Stomach smooth muscle (tissue), 2 donors: ENCODE measurements around the gene OPA1.

ENCODE experiments used
- H3K27ac ChIP-seq: one replicate; pipeline ENCODE4 v1.7.0; 2013; ENCODE audit warnings: mild to moderate bottlenecking, low read length, inconsistent platforms
- H3K27me3 ChIP-seq, 2 donors: one replicate each; pipeline ENCODE4 v1.7.0; 2013; ENCODE audit warnings: low read length in 2 of 2; ENCODE audit not compliant: insufficient read depth in 2 of 2, control insufficient read depth in 1 of 2
- H3K36me3 ChIP-seq, 2 donors: one replicate each; pipeline ENCODE4 v1.7.0; 2013; ENCODE audit warnings: low read length in 2 of 2; ENCODE audit not compliant: control insufficient read depth in 2 of 2, insufficient read depth in 2 of 2
- H3K4me1 ChIP-seq: one replicate; pipeline ENCODE4 v1.7.0; 2013; ENCODE audit warnings: low read length; ENCODE audit not compliant: control insufficient read depth, insufficient read depth
- H3K4me3 ChIP-seq, 2 donors: one replicate each; pipeline ENCODE4 v1.7.0; 2013; ENCODE audit warnings: low read length in 2 of 2
- H3K9ac ChIP-seq, 2 donors: one replicate each; pipeline ENCODE4 v1.7.0; 2013; ENCODE audit warnings: low read length in 2 of 2, mild to moderate bottlenecking in 1 of 2
- H3K9me3 ChIP-seq, 2 donors: one replicate each; pipeline ENCODE4 v1.7.0; 2013; ENCODE audit warnings: low read length in 2 of 2; ENCODE audit not compliant: control insufficient read depth in 2 of 2
- donor health status: healthy.
- donor health status: Pancreatic carcinoma.

The OPA1 gene

DNA sequence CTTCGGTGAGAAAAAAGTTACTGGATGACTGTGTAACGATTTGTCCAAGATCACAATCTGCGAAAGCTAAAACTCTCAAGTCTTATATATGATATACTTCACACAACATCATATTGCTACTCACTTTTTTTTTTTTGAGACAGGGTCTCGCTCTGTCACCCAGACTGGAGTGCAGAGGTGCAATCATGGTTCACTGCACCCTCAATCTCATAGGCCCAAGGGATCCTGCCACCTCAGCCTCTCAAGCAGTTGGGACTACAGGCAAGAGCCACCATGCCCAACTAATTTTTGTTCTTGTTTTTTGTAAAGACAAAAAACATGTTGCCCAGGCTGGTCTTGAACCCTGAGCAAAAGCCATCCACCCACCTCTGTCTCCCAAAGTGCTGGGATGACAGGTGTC is 32.9 kb upstream of the OPA1 start:
- H3K27ac ChIP-seq: no peak overlapping the region
- H3K27me3 ChIP-seq: no peaks in the 10 kb centered on the region
- no peak overlapping the region for H3K4me3 ChIP-seq
- no peaks in the 10 kb centered on the region for H3K4me1 ChIP-seq
- no peaks in the 10 kb centered on the region for H3K9me3 ChIP-seq
- no peaks in the 10 kb centered on the region for H3K36me3 ChIP-seq
- H3K9ac ChIP-seq: no peak overlapping the region

GRCh38 chr3:193560870-193561269 is 32.1 kb upstream of the OPA1 start:
- no peaks in the 10 kb centered on the region for H3K4me1 ChIP-seq
- no peak overlapping the region for H3K9ac ChIP-seq
- H3K27me3 ChIP-seq: no peaks in the 10 kb centered on the region
- H3K27ac ChIP-seq: no peak overlapping the region
- H3K36me3 ChIP-seq: no peaks in the 10 kb centered on the region
- no peaks in the 10 kb centered on the region for H3K9me3 ChIP-seq
- H3K4me3 ChIP-seq: no peak overlapping the region

- Histone ChIP-seq H3K36me3 (no peaks in the 10 kb centered on the region), H3K27me3 (no peaks in the 10 kb centered on the region), H3K9me3 (no peaks in the 10 kb centered on the region), H3K4me3 (no peak overlapping the region), H3K9ac (no peak overlapping the region), H3K27ac (no peak overlapping the region), H3K4me1 (no peaks in the 10 kb centered on the region)
Observed at GRCh38 chr3:193563426-193563825, 29.6 kb upstream of the OPA1 start.

- no peak overlapping the region for H3K27ac ChIP-seq
- no peak overlapping the region for H3K4me3 ChIP-seq
- H3K36me3 ChIP-seq: no peaks in the 10 kb centered on the region
- H3K4me1 ChIP-seq: no peaks in the 10 kb centered on the region
- no peaks in the 10 kb centered on the region for H3K9me3 ChIP-seq
- H3K27me3 ChIP-seq: no peaks in the 10 kb centered on the region
- no peak overlapping the region for H3K9ac ChIP-seq
Observed at GRCh38 chr3:193564012-193564411, 29.0 kb upstream of the OPA1 start.

GRCh38 chr3:193569119-193569518 is 23.9 kb upstream of the OPA1 start:
- no peaks in the 10 kb centered on the region for H3K27me3 ChIP-seq
- no peaks in the 10 kb centered on the region for H3K9me3 ChIP-seq
- H3K27ac ChIP-seq: no peak overlapping the region
- no peaks in the 10 kb centered on the region for H3K36me3 ChIP-seq
- no peaks in the 10 kb centered on the region for H3K4me1 ChIP-seq
- no peak overlapping the region for H3K9ac ChIP-seq
- H3K4me3 ChIP-seq: no peak overlapping the region

GRCh38 chr3:193572426-193572908 is 20.5 kb upstream of the OPA1 start:
- Histone ChIP-seq H3K9me3 (no peaks in the 10 kb centered on the region), H3K27me3 (no peaks in the 10 kb centered on the region)

GRCh38 chr3:193573403-193574191 is 19.4 kb upstream of the OPA1 start:
- no peaks in the 10 kb centered on the region for H3K9me3 ChIP-seq
- H3K27ac ChIP-seq: no peak overlapping the region
- H3K4me1 ChIP-seq: no peaks in the 10 kb centered on the region
- no peaks in the 10 kb centered on the region for H3K27me3 ChIP-seq
- H3K36me3 ChIP-seq: no peaks in the 10 kb centered on the region
- H3K4me3 ChIP-seq: no peak overlapping the region
- no peak overlapping the region for H3K9ac ChIP-seq

More at GRCh38 chr3:193572426-193572908, 20.5 kb upstream of the OPA1 start:
- no peaks in the 10 kb centered on the region for H3K36me3 ChIP-seq
- H3K4me3 ChIP-seq: no peak overlapping the region
- H3K27ac ChIP-seq: no peak overlapping the region
- H3K4me1 ChIP-seq: no peaks in the 10 kb centered on the region
- no peak overlapping the region for H3K9ac ChIP-seq

DNA sequence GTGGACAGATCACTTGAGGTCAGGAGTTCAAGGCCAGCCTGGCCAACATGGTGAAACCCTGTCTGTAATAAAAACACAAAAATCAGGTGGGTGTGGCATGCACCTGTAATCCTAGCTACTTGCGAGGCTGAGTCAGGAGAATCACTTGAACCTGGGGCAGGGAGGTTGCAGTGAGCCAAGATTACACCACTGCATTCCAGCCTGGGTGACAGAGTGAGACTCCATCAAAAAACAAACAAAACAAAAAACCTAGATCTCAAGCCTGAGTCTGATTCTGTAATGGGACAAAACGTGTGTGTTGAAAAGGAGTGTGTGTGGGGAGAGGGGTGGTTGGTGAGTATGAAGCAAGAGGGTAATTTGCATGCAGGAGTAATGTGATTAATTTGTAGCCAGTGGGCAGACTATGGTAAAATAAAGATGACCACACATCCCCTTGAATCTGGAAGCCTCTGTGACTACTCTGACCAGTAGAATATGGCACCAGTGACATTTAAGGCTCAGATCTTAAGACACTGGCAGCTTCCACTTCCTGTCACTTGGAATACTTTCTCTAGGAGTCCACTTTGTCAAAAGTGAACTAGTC is 18.4 kb upstream of the OPA1 start:
- Histone ChIP-seq H3K9me3 (no peaks in the 10 kb centered on the region), H3K4me1 (no peaks in the 10 kb centered on the region), H3K4me3 (no peak overlapping the region), H3K27ac (no peak overlapping the region), H3K9ac (no peak overlapping the region), H3K27me3 (no peaks in the 10 kb centered on the region), H3K36me3 (no peaks in the 10 kb centered on the region)

GRCh38 chr3:193585530-193585929 is 7.5 kb upstream of the OPA1 start:
- Histone ChIP-seq H3K36me3 (no peaks in the 10 kb centered on the region), H3K4me3 (no peak overlapping the region), H3K9me3 (no peaks in the 10 kb centered on the region), H3K27me3 (no peaks in the 10 kb centered on the region), H3K27ac (no peak overlapping the region), H3K4me1 (no peaks in the 10 kb centered on the region), H3K9ac (no peak overlapping the region)

GRCh38 chr3:193586526-193586925 is 6.5 kb upstream of the OPA1 start:
- Histone ChIP-seq H3K9ac (no peak overlapping the region), H3K27me3 (no peaks in the 10 kb centered on the region), H3K4me1 (no peaks in the 10 kb centered on the region), H3K9me3 (no peaks in the 10 kb centered on the region), H3K36me3 (no peaks in the 10 kb centered on the region), H3K27ac (no peak overlapping the region), H3K4me3 (no peak overlapping the region)

GRCh38 chr3:193589129-193589528 is 3.9 kb upstream of the OPA1 start:
- Histone ChIP-seq H3K4me1 (peaks cover 10% of the 10 kb centered on the region), H3K9me3 (no peaks in the 10 kb centered on the region), H3K4me3 (no peak overlapping the region), H3K9ac (no peak overlapping the region), H3K36me3 (no peaks in the 10 kb centered on the region), H3K27ac (no peak overlapping the region), H3K27me3 (no peaks in the 10 kb centered on the region)
